ENCODE data around the gene CSH2.

DNA sequence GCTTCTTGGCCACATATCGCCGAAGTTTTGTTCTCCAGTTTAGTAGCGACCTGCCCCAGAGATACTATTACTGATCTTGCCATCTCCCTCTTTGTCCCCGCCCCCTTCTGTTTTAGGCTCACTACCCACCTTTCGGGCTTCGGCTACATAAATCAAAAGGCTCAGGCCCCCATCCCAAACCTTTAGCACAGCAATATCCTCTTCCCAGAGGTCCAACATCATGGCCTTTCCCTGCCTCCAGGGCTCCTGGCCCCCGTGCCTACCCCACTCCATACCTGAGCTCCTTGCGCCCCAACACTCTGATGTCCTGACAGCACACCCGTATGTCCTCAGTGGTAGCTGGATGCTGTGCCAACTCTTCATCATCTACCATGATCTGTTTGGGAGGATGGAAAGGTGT is 49.1 kb downstream of the CSH2 start:
- TF ChIP-seq EP300 (IDR thresholded peaks at IDR 0.05) = no peak
- TF ChIP-seq, protein P1, sequence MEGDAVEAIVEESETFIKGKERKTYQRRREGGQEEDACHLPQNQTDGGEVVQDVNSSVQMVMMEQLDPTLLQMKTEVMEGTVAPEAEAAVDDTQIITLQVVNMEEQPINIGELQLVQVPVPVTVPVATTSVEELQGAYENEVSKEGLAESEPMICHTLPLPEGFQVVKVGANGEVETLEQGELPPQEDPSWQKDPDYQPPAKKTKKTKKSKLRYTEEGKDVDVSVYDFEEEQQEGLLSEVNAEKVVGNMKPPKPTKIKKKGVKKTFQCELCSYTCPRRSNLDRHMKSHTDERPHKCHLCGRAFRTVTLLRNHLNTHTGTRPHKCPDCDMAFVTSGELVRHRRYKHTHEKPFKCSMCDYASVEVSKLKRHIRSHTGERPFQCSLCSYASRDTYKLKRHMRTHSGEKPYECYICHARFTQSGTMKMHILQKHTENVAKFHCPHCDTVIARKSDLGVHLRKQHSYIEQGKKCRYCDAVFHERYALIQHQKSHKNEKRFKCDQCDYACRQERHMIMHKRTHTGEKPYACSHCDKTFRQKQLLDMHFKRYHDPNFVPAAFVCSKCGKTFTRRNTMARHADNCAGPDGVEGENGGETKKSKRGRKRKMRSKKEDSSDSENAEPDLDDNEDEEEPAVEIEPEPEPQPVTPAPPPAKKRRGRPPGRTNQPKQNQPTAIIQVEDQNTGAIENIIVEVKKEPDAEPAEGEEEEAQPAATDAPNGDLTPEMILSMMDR (IDR thresholded peaks at IDR 0.05) = no peak
- TF ChIP-seq POLR2A (IDR thresholded peaks at IDR 0.05) = no peak

Data from tibial nerve (tissue), 4 donors.